DOHH2 (cell line): ENCODE results near the gene SEPTIN6.

ENCODE experiments used
- CTCF ChIP-seq: fragments of 200-600 bp; sonication (generic); IDR thresholded peaks from one replicate; pipeline ENCODE4 v1.5.1; 2014; ENCODE audit warnings: antibody characterized with exemption, mild to moderate bottlenecking, low read depth, low read length; ENCODE audit not compliant: poor library complexity, severe bottlenecking
- EZH2phosphoT487 ChIP-seq: fragments of 200-600 bp; sonication (generic); IDR thresholded peaks from 2 replicates; pipeline ENCODE4 v1.6.1; 2017; ENCODE audit warnings: borderline replicate concordance, mild to moderate bottlenecking, antibody characterized with exemption, low read length, moderate library complexity, mixed read lengths

- TF ChIP-seq CTCF (peak; percentile 49), EZH2phosphoT487 (no peak)
These were observed 36.6 kb upstream of the SEPTIN6 start for GRCh38 chrX:119729408-119730201.
